ENCODE results near the gene RABL6.
"Not testable (repeated sequence)": the region's sequence is repeated elsewhere in the genome, so short reads cannot be mapped to it uniquely, and the experiment has no call there.

Gene RABL6

DNA sequence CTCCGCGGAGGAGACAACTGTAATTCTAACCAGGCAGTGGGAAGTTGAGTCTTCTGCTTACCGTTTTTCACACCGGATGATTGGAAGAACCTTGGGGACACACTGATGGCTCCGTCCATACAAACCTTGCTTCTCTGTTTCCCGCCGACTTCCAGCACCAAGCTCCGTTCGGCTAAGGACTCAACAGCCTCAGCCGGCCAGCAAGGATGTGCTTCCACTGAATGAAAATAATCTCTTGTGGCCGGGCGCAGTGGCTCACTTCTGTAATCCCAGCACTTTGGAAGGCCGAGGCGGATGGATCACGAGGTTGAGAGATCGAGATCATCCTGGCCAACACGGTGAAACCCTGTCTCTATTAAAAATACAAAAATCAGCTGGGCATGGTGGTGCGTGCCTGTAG, 60.2 kb downstream of the RABL6 start:
- H3K4me3 ChIP-seq (ENCODE audit: low read depth, low read length) = no peak overlapping the region
- no peak for DNase-seq (ENCODE audit: low read depth)
- TF ChIP-seq, protein P1, sequence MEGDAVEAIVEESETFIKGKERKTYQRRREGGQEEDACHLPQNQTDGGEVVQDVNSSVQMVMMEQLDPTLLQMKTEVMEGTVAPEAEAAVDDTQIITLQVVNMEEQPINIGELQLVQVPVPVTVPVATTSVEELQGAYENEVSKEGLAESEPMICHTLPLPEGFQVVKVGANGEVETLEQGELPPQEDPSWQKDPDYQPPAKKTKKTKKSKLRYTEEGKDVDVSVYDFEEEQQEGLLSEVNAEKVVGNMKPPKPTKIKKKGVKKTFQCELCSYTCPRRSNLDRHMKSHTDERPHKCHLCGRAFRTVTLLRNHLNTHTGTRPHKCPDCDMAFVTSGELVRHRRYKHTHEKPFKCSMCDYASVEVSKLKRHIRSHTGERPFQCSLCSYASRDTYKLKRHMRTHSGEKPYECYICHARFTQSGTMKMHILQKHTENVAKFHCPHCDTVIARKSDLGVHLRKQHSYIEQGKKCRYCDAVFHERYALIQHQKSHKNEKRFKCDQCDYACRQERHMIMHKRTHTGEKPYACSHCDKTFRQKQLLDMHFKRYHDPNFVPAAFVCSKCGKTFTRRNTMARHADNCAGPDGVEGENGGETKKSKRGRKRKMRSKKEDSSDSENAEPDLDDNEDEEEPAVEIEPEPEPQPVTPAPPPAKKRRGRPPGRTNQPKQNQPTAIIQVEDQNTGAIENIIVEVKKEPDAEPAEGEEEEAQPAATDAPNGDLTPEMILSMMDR (conservative IDR thresholded peaks at IDR 0.05; ENCODE audit: low read depth, low read length) = no peak

DNA sequence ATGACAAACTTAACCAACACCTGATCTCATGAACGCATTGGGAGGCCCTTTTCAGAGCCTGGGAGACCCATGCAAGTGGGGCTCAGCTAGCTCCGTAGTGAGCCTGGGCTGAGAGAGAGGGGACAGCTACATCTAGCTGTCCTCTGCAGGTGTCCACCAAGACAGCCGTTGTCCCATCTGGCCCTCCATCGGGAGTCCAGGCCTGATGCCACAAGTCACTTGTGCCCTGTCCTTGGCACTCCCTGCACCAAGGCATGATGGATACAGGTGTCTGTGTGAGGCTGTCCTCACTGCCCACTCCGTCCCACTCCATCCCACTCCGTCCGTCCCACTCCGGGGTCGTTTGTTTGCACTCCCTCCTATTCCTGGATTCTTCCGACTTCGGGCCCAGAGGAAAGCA, 60.9 kb downstream of the RABL6 start:
- DNase-seq (ENCODE audit: low read depth) = no peak
- TF ChIP-seq, protein P1 (conservative IDR thresholded peaks at IDR 0.05; ENCODE audit: low read depth, low read length) = no peak
- H3K4me3 ChIP-seq (ENCODE audit: low read depth, low read length) = no peak overlapping the region

DNA sequence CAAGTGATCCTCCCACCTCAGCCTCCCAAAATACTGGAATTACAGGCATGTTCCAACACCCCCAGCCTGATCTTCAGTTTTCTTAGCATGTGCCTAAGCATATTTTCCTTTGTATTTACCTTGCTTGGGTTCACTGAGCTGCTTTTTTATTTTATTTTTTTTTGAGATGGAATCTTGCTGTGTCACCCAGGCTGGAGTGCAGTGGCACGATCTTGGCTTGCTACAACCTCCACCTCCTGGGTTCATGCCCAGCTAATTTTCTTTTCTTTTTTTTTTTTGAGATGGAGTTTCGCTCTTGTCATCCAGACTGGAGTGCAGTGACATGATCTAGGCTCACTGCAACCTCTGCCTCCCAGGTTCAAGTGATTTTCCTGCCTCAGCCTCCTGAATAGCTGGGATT, 61.9 kb downstream of the RABL6 start:
- not testable (repeated sequence) for H3K4me3 ChIP-seq (ENCODE audit: low read depth, low read length); DNase-seq (ENCODE audit: low read depth)

DNA sequence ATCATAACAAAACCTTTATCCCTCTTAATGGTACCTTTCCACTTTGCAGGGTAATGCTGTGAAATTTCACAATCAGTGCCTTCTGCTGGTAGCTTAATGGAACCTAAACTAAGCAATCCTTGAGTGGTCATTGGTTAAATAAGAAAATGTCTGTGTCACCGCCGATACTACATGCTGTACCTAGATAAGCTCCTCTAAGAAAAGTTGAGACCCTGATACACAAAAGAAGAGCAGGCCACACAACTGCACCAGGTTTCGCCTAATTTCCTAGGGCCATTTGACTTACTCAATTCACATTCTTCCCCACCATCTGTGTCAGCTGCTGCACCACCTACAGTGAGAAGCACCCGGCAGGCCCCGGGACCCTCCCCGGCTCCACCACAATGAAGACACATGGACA, 67.4 kb downstream of the RABL6 start:
- no peak for DNase-seq (ENCODE audit: low read depth)
- H3K4me3 ChIP-seq (ENCODE audit: low read depth, low read length) = no peak overlapping the region
- TF ChIP-seq, protein P1 (conservative IDR thresholded peaks at IDR 0.05; ENCODE audit: low read depth, low read length) = no peak

DNA sequence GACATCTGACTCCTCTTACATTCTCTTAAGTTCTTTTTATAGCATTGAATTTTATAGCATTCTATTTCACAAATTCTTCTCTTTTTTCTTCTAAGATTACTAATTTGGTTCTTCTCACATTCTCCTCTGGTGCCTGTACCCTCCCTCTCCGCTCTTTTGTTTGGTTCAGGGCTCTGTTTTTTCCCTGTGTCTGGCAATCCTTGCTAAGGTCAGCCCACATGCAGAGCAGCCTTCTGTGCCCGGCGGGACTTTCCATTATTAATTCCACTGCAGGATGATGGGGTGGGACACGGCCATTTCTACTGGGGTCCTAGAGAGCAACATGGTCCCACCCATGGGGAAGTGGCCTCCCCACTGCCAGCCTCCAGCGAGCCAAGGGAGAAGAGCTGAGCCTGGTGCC, 68.7 kb downstream of the RABL6 start:
- no peak overlapping the region for H3K4me3 ChIP-seq (ENCODE audit: low read depth, low read length)
- TF ChIP-seq, protein P1 (conservative IDR thresholded peaks at IDR 0.05; ENCODE audit: low read depth, low read length) = no peak

DNA sequence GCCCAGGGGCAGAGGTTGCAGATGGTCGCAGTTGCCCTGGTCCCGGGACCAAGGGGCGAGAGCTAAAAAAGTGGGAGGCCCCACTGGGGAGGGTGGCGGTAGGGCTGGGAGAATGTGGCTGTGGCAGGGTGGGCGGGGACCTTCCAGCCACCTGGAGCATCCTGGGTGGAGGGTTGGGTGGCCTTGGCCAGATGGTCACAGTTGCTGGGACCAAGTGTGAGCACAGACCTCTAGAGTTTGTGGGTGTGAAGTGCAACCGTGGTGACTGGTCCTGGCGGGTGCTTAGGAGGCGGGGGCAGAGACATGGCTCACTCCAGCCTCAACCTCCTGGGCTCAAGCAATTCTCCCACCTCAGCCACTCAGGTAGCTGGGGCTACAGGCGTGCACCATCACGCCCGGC, 72.9 kb downstream of the RABL6 start:
- DNase-seq (ENCODE audit: low read depth) = no peak
- TF ChIP-seq, protein P1 (conservative IDR thresholded peaks at IDR 0.05; ENCODE audit: low read depth, low read length) = no peak
- no peak overlapping the region for H3K4me3 ChIP-seq (ENCODE audit: low read depth, low read length)

More for the DNA sequence above, 68.7 kb downstream of the RABL6 start:
- no peak for DNase-seq (ENCODE audit: low read depth)

DNA sequence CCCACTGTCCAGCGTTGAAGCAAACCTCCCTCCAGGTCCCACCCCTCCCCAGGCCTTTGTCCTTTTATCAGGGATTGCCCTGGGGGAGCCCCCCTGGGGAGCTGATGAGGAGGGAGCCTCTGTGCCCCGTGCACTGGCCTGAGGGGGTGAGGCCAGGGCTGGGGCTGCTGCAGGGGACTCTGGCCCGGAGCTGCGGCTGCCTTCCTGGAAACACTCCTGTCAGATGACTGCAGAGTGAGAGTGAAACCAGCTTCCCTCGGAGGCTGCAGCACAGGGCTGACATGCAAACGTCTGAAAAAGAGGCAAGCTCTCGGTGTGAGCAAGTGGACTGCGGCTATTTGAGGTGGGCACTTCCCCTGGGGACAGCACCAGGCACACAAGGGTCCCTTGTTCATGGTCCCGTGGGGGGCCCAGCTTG, 74.0 kb downstream of the RABL6 start:
- H3K4me3 ChIP-seq (ENCODE audit: low read depth, low read length) = peak overlapping the region; percentile 24
- DNase-seq (ENCODE audit: low read depth) = peak; percentile 71
- TF ChIP-seq, protein P1 (conservative IDR thresholded peaks at IDR 0.05; ENCODE audit: low read depth, low read length) = no peak

Measured in choroid plexus epithelial cell (primary cell).